ENCODE measurements around the gene B4GALNT1. TPM values are rescaled to one million over a fixed set of nuclear protein-coding genes. Genes with fewer than 3 reads are reported as not detected.
"Not testable (repeated sequence)": the region's sequence is repeated elsewhere in the genome, so short reads cannot be mapped to it uniquely, and the experiment has no call there.

B4GALNT1 gene
- total RNA-seq, 1 donor from 2014 or later = 0.60 TPM

DNA sequence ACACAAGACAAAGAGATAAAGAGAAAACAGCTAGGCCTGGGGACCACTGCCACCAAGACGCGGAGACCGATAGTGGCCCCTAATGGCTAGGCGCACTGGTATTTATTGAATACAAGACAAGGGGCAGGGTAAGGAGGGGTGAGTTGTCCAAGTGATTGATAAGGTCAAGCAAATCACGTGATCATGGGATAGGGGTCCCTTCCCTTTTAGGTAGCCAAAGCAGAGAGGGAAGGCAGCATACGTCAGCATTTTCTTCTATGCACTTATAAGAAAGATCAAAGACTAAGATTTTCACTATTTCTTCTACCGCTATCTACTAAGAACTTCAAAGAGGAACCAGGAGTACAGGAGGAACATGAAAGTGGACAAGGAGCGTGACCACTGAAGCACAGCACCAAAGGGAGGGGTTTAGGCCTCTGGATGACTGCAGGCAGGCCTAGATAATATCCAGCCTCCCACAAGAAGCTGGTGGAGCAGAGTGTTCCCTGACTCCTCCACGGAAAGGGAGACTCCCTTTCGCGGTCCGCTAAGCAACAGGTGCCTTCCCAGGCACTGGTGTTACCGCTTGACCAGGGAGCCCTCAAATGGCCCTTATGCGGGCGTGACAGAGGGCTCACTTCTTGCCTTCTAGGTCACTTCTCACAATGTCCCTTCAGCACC is 43.9 kb downstream of the B4GALNT1 start:
- ATAC-seq; DNase-seq (ENCODE audit: low spot score): not testable (repeated sequence)

DNA sequence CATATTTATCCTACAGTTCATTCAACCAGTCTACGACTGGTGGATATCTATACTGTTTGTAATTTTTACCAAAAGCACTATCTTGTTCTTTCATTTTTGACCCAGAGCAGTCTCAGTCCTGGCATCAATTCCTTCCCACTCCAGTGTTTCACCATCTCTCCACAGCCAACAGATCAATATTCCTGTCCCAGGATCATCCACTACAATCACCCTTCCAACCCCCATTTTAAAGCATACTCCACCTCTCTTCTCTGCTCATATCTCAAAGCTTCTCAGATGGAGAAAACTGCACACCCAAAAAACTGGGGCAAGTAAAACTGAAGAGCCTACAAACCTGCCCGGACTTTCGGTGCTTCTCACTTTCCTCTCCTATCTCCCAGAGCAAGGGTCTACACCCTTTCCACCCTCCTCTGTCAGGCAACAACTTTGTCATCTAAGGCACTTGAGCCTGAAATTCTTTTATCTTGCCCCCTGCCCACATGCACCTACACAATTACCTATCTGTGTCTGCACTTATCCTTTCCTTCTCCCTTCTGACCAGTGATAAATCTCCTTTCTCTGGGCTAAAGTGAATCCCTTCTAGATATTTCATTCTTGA is 46.1 kb downstream of the B4GALNT1 start:
- no peak for DNase-seq (ENCODE audit: low spot score)
- peak; percentile 63 for ATAC-seq

DNA sequence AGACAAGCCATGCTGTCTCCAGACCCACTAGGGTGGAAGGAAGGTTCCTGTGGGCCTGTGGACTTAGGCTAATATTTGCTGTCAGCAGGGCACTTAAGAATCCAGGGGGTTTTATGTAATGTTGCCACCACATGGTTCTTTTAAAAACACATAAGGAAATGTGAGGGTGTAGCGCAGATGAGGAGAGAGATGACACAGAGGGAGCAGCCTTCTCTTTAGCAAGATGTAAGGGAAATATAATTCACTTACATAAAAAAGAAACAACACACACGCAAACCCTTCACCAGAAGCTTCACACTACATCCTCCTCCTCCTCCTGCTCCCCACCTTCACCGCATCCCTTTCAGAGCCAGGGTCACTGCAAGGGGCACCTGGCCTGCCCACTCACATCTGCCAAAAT is 46.9 kb downstream of the B4GALNT1 start:
- ATAC-seq (no peak), DNase-seq (ENCODE audit: low spot score) (no peak)

DNA sequence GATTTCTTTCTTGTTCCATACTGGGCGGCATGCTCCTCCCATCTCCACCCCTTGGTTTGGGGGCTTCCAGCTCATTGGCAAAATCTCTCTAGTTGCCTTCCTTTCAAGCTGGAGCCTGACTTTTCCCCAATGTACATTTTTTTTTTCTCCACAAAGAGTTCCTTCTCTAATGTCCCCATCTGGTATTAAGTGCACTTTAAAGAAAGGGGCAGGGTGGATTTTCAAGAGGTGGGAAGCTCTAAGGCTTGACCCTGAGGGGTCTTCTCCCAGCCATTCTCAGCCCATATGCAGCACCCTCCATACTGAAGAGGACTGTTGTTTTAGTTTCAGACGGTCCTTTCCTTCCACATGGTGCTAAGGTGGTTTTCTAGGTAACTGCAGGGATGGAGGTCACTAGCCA is 47.8 kb downstream of the B4GALNT1 start:
- no peak for DNase-seq (ENCODE audit: low spot score)
- no peak for ATAC-seq

DNA sequence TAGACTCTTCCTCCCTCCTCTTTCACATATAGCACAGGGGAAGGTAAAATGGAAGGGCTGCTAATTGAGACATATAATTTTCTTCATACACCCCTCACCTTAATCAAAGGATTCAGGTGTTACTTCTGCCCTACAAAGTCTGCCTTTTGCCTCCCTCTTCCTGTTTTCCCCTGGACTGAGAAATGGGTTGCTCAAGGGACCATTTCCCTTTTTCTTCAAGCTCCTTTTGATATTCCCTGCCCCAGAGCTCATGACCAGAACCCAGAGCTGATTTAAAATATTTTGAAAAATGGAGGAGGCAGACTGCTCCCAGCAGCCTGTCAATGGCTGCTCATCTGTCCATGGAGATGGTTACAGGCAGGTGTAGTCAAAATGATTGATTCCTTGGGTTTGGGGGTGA is 48.3 kb downstream of the B4GALNT1 start:
- no peak for ATAC-seq
- DNase-seq (ENCODE audit: low spot score) = no peak

DNA sequence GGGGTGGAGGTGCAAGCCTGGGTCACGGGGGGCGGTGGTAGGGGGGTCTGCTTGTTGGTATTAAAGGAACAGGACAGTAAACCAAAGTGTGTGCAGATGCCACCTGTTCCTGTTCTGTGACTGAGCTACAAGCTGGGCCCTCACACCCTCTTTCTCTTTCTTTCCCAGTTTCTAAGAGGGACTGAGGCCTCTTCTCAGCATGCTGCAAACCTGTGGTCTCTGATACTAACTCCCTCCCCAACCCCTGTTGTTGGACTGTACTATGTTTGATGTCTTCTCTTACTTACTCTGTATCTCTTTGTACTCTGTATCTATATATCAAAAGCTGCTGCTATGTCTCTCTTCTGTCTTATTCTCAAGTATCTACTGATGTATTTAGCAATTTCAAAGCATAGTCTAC is 49.0 kb downstream of the B4GALNT1 start:
- no peak for ATAC-seq
- DNase-seq (ENCODE audit: low spot score) = no peak

DNA sequence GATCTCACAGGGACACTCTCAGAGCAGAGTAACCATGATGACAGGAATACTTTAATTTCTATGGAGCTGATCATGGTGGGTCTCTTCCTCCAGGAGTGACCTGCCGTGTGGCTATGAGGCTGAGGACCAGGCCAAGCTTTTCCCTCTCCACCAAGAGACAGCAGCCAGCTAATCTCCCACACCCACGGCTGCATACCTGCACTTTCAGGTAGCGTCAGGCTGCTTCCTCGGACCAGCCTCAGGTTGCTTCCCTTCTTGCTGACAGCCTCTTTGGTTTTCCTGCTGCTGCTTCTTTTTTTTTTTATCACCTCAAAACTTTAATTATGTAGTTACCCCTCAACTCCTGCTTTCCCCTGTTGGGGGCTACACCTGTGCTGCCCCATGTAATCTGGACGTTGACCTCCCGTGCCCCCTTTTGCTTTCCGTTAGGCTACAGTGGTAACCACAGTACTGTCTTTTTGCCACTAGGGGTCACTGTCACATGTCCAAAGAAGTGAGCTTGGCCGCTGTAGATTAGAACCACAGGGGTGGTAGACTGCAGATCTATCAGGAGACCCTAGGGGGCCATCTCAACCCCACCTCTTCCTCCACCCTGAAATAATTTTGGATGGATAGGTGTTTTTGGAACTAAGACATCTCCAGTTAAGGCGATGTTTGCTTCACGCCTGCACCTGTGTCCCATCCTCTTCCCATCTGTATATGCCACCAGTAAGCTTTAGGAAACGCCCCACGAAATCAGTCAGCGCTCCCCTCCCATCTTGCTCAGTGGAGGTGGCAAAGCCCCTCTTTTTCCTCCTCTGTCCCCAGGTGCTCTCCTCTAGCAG is 49.8 kb downstream of the B4GALNT1 start:
- peak; percentile 64 for DNase-seq (ENCODE audit: low spot score)
- ATAC-seq = peak; percentile 92

DNA sequence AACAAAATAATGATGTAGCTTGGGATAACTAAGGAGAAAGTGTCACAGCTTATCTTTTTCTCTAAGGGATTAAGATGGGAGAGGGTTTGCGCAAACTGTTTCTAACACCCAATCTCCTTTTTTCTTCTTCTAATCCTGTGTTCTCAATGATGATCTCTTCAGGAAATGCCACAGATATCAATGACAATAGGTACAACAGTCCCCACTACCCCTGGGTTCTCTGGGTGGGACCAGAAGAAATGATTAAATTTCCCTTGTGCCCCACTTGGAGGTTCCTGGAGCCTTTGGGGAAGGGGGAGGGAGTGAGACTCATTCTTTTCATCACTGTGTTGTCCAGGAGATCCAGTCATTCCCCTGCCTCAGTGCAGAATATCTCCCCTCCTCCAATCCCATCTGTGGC is 50.6 kb downstream of the B4GALNT1 start:
- no peak for DNase-seq (ENCODE audit: low spot score)
- no peak for ATAC-seq

DNA sequence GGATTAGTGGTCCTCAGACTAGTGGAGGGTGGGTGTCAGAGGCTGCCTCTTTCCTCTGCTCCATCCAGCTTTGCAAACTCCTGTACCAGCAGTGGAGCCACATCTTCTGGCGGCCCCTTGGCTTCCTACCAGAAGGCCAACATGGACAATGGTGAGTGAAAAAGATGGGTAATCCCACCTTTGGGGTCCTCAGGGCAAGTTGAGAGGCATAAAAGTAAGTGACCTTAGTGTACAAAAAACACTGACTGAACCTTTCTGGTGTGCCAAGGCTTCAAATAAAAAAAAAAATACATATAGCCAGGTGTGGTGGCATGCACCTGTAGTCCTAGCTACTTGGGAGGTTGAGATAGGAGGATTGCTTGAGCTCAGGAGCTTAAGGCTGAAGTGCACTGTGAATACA is 51.2 kb downstream of the B4GALNT1 start:
- DNase-seq (ENCODE audit: low spot score) (no peak), ATAC-seq (no peak)

DNA sequence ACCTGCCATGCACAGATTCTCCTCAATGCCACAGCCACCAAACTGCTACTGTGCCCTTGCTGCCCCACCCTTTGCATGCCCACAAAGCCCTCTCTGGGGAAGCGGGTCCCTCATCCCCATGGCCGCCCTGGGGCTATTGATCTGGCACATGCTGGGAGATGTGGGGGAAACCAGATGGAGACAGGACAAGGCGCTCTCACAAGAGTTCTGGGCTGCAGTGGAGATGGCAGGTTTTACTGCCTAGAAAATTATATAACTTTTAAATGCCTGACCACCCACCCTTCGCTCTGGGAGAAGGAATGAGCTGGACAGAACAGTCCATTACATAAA is 52.6 kb downstream of the B4GALNT1 start:
- DNase-seq (ENCODE audit: low spot score) = no peak

DNA sequence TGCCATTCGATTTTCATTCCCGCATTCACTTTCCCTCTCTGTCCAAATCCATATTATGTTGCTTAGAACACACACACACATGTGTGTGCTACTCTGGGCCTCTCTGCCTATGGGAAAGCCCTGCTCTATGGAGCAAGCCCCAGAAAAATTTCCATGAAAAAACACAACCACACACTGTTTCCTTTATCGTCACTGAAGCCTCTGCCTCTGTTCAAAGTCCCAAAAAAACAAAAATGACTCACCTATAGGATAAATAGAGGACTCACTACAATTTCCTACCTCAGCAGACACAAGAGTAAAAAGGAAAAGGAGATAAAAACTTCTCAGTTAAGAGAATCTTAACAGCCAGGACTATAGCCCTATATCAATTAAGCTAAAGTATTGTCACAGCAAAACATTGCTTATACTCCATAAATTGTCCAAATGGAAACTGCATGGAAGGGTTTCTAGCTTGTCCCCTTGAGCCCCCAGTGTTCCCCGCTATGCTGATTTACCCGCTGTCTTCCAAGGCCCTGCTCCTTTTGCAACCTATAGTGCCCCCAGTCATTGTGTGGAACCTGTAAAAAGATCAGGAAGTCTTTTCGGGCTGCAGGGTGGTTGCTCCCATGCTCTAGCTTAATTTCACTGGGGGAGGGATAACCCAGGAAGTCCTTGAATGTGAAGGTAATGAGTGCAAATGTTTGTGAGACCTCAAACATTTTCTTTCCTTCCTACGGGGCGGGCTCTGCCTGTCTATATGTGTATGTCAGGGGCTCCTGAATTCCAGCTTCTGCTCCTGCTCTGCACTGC is 53.1 kb downstream of the B4GALNT1 start:
- no peak for DNase-seq (ENCODE audit: low spot score)
- no peak for ATAC-seq

More for the DNA sequence above, 52.6 kb downstream of the B4GALNT1 start:
- no peak for ATAC-seq

DNA sequence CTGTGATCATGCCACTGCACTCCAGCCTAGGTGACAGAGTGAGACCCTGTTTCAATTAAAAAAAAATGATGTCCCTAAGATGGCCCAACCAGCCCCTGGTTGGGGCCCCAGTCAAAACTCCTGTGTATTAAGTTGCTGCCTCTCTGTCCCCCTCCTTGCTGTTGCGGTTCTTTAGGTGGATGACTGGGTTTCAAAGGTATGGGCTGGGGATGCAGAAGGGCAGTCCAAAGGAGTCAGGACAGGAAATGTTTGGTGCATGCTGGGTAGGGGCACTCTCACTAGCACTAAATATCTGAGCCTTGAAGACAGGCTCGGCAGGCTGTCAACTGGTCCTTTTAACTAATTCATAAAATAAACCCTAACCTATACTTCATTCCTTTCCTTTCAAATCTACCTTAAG is 54.0 kb downstream of the B4GALNT1 start:
- no peak for DNase-seq (ENCODE audit: low spot score)

DNA sequence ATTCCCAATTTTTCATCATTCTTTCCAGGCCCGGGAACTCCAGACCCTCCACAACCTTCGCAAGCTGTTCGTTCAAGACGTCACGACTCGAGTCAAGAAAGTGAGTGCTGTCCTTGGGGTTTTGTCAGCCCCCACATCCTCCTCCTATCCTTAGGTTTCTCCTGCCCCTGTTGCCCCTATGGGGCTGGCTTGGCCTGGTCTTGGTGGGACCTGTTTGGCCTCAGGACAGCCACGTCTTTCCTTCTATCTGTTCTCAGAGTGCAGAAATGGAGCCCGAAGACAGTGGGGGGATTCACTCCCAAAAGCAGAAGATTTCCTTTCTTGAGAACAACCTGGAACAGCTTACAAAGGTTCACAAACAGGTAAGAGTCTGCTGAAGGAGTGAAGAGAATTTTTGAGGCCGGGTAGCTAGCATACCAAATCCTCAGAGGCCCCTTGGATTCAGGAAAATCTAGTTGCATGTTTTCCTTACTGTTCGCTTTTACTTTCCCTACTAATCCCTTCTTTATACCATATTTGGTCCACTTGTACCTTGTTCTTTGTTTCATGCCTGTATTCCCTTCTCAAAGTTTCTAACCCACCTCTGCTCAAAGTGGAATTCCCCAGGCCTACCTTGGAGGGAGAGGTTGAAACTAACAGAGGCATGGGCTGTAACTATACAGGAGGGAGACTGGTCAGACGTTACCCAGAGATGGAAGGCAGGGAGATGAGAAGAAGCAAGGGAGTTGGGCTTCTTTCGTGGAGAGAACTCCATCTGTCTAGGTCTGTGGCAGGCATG is 54.8 kb downstream of the B4GALNT1 start:
- ATAC-seq = no peak
- DNase-seq (ENCODE audit: low spot score) = no peak

More for the DNA sequence above, 54.0 kb downstream of the B4GALNT1 start:
- no peak for ATAC-seq

DNA sequence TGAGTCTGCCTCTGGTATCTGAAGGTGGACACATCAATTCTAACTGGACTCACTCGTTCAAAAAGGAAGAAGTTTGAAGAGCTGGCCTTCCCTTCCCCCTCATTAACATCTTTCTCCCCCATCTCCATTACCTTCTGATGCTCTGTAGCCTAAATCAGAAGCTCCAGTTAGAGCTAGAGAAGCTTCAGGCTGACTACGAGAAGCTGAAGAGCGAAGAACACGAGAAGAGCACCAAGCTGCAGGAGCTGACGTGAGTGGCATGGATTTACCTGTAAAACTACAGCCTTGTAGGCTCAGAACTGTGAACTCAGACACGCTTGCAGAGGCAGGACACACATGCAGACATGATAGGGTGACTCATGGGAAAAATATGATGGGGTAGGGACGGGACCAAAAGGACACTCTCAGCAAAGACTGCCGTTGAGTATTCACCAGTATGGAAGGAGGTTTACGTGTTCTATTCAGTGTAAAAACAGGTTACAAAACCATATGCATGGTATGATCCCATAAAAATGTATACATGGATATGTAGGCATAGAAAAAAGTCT is 56.3 kb downstream of the B4GALNT1 start:
- ATAC-seq = no peak
- no peak for DNase-seq (ENCODE audit: low spot score)

Other genes starting within 250 kb of the B4GALNT1 start
- 38.6 TPM for gene R3HDM2, start 202.2 kb downstream of the B4GALNT1 start, total RNA-seq
- 51.9 TPM for gene INHBC, start 198.4 kb downstream of the B4GALNT1 start, total RNA-seq
- 81.6 TPM for gene INHBE, start 177.9 kb downstream of the B4GALNT1 start, total RNA-seq
- 0.20 TPM for gene GLI1, start 173.4 kb downstream of the B4GALNT1 start, total RNA-seq
- 4.3 TPM for gene ARHGAP9, start 153.3 kb downstream of the B4GALNT1 start, total RNA-seq
- 71.1 TPM for gene MARS1, start 145.1 kb downstream of the B4GALNT1 start, total RNA-seq
- gene DDIT3, start 112.7 kb downstream of the B4GALNT1 start, total RNA-seq = 13.9 TPM
- 59.6 TPM for gene MBD6, start 110.4 kb downstream of the B4GALNT1 start, total RNA-seq
- gene DCTN2, start 86.0 kb downstream of the B4GALNT1 start, total RNA-seq = 28.9 TPM
- gene KIF5A, start 83.2 kb downstream of the B4GALNT1 start, total RNA-seq = 0.05 TPM
- gene PIP4K2C, start 42.0 kb downstream of the B4GALNT1 start, total RNA-seq = 11.8 TPM
- 2.2 TPM for gene DTX3, start 28.4 kb downstream of the B4GALNT1 start, total RNA-seq
- gene ARHGEF25, start 21.8 kb downstream of the B4GALNT1 start, total RNA-seq = 1.5 TPM
- 230 TPM for gene OS9, start 60.9 kb upstream of the B4GALNT1 start, total RNA-seq
- gene AGAP2, start 105.5 kb upstream of the B4GALNT1 start, total RNA-seq = 0.83 TPM
- gene TSPAN31, start 111.8 kb upstream of the B4GALNT1 start, total RNA-seq = 18.2 TPM
- gene CDK4, start 119.1 kb upstream of the B4GALNT1 start, total RNA-seq = 30.8 TPM
- gene MARCHF9, start 121.9 kb upstream of the B4GALNT1 start, total RNA-seq = 3.6 TPM
- 0.45 TPM for gene CYP27B1, start 133.9 kb upstream of the B4GALNT1 start, total RNA-seq
- gene METTL1, start 138.9 kb upstream of the B4GALNT1 start, total RNA-seq = 9.7 TPM
- gene EEF1AKMT3, start 139.4 kb upstream of the B4GALNT1 start, total RNA-seq = 6.0 TPM
- 30.0 TPM for gene TSFM, start 149.6 kb upstream of the B4GALNT1 start, total RNA-seq
- 5.1 TPM for gene AVIL, start 185.5 kb upstream of the B4GALNT1 start, total RNA-seq
- 86.3 TPM for gene CTDSP2, start 213.5 kb upstream of the B4GALNT1 start, total RNA-seq

All from left lobe of liver (tissue), 2 donors.